ENCODE results near the gene ADH5. TPM values are rescaled to one million over a fixed set of nuclear protein-coding genes. Genes with fewer than 3 reads are reported as not detected.

Gene ADH5
- total and polyA plus RNA-seq, 2 of the 8 experiments (the other 6 are each of a cell fraction or from before 2014, with no cell fraction given) = 223 to 327 TPM

GRCh38 chr4:99061048-99061700, 27.4 kb downstream of the ADH5 start:
- Histone ChIP-seq H2BK5ac (ENCODE audit: low read depth, low read length) (no peak overlapping the region), H3K9ac (replicated peaks in 1 of 4; ENCODE audit: extremely low read depth in 1 of 4, low read depth in 3 of 4, low read length in 3 of 4) (no peak overlapping the region), H2AFZ (ENCODE audit: low read length) (no peak overlapping the region), H3K4me2 (ENCODE audit: insufficient read depth in 1 of 2, low read depth in 2 of 2, low read length in 2 of 2) (no peak overlapping the region), H3K27ac (ENCODE audit: low read depth, low read length) (no peak overlapping the region), H3K27me3 (replicated peaks in 1 of 4; ENCODE audit: control insufficient read depth in 3 of 4, extremely low read depth in 1 of 4, insufficient read depth in 3 of 4, low read length in 3 of 4) (no peaks in the 10 kb centered on the region), H2BK20ac (ENCODE audit: low read length) (no peak overlapping the region), H2AK5ac (ENCODE audit: low read depth, low read length) (no peak overlapping the region), H3K56ac (replicated peaks; ENCODE audit: insufficient read length, low read depth, low read length) (no peak overlapping the region), H3K79me2 (ENCODE audit: control insufficient read depth in 1 of 2, insufficient read depth in 2 of 2, low read length in 2 of 2) (no peaks in the 10 kb centered on the region), H4K5ac (ENCODE audit: insufficient read length, low read depth, low read length) (no peak overlapping the region), H3K18ac (ENCODE audit: extremely low read depth, low read length) (no peak overlapping the region), H2BK12ac (ENCODE audit: low read depth, low read length) (no peak overlapping the region), H3K79me1 (ENCODE audit: low read depth, low read length) (no peaks in the 10 kb centered on the region), H3K23me2 (ENCODE audit: low read depth, low read length) (no peaks in the 10 kb centered on the region), H3K14ac (ENCODE audit: insufficient read length) (no peak overlapping the region), H3K4ac (replicated peaks; ENCODE audit: insufficient read length, low read depth, low read length) (no peak overlapping the region), H2BK15ac (ENCODE audit: low read length) (no peak overlapping the region), H4K8ac (ENCODE audit: extremely low read depth, insufficient read depth, low read length) (no peak overlapping the region), H4K20me1 (replicated peaks in 1 of 2; ENCODE audit: control insufficient read depth in 1 of 2, insufficient read depth in 2 of 2, low read length in 2 of 2) (no peaks in the 10 kb centered on the region), H3K23ac (ENCODE audit: insufficient read length) (no peak overlapping the region), H3K4me1 (replicated peaks in 1 of 4; ENCODE audit: control insufficient read depth in 3 of 4, insufficient read depth in 4 of 4, low read length in 3 of 4) (no peaks in the 10 kb centered on the region), H3K36me3 (ENCODE audit: control insufficient read depth in 2 of 4, insufficient read depth in 4 of 4, low read length in 3 of 4) (peaks cover 9 to 41% (median 22%) of the 10 kb centered on the region in 4 experiments), H3K9me3 (ENCODE audit: insufficient read depth in 2 of 2, low read depth in 1 of 2, low read length in 1 of 2) (no peaks in the 10 kb centered on the region), H3K4me3 (ENCODE audit: extremely low read depth in 1 of 4, insufficient read depth in 2 of 4, low read depth in 3 of 4, low read length in 4 of 4) (no peak overlapping the region), H4K91ac (replicated peaks; ENCODE audit: insufficient read length, low read length) (no peak overlapping the region), H2BK120ac (replicated peaks; ENCODE audit: low read depth, low read length) (no peak overlapping the region)
- CTCF ChIA-PET (ENCODE audit: partially characterized antibody) = interaction anchor here (0.9 kb wide), 1 partner anchor 119 kb away, joined by 3 read pairs; no protein-coding TSS in a partner anchor
- POLR2A ChIA-PET (ENCODE audit: partially characterized antibody) = interaction anchor here (0.9 kb wide), 1 partner anchor 20 kb away, joined by 3 read pairs; no protein-coding TSS in a partner anchor
- no peak for DNase-seq (ENCODE audit: low read depth in 1 of 2, low spot score in 2 of 2)
- 95% methylated on average over 8 of the region's 8 CpGs; no CpG with 5 or more reads in 1 of the 2 experiments for WGBS, 2 experiments (ENCODE audit: extremely low coverage in 1 of 2, insufficient coverage in 1 of 2, insufficient read length in 1 of 2, insufficient replicate concordance in 2 of 2, low coverage in 1 of 2, low lambda C conversion rate in 2 of 2, missing lambda C conversion rate in 1 of 2)
- FAIRE-seq = no peak
- TF ChIP-seq RNF2 (IDR thresholded peaks at IDR 0.05; ENCODE audit: borderline replicate concordance, low read depth, low read length, missing control alignments, poor library complexity, severe bottlenecking) = no peak
- no peak for TF ChIP-seq BRCA1 (IDR thresholded peaks at IDR 0.05; ENCODE audit: low read depth, low read length)
- TF ChIP-seq MAFK (IDR thresholded peaks at IDR 0.05; ENCODE audit: low read depth, low read length) = no peak
- TF ChIP-seq ZNF274 (IDR thresholded peaks at IDR 0.05; ENCODE audit: borderline replicate concordance, extremely low read depth, low read length) = no peak
- no peak for TF ChIP-seq CTBP2 (IDR thresholded peaks at IDR 0.05; ENCODE audit: borderline replicate concordance, insufficient read depth, insufficient read length, low read length)
- TF ChIP-seq CHD2 (IDR thresholded peaks at IDR 0.05; ENCODE audit: low read length) = no peak
